22Rv1 (cell line): Measurements from ENCODE around the gene RPS27L.
A peak's percentile ranks its signal among the peaks of the same experiment; 100 is the strongest.

Experiments
- H3K27ac ChIP-seq: fragments of 450-650 bp; 2 replicates; pipeline ENCODE4 v1.5.1; 2017
- CTCF ChIP-seq: fragments of 450-650 bp; IDR thresholded peaks from 2 replicates; pipeline ENCODE4 v1.5.1; 2017; ENCODE audit warnings: mild to moderate bottlenecking
- ZFX ChIP-seq: fragments of 450-650 bp; IDR thresholded peaks from 2 replicates; pipeline ENCODE4 v1.6.1; 2017; ENCODE audit warnings: antibody characterized with exemption, borderline replicate concordance

Gene RPS27L

GRCh38 chr15:63157118-63157843 lies at the start of gene RPS27L:
TSS of gene RPS27L (minus strand) at chr15:63157477. CDS start at chr15:63157405, 72 bp downstream.
- no peak for TF ChIP-seq ZFX
- no peak for TF ChIP-seq CTCF

GRCh38 chr15:63206079-63206478 lies 48.8 kb upstream of the RPS27L start:
- H3K27ac ChIP-seq = no peak overlapping the region
- TF ChIP-seq CTCF = no peak
- TF ChIP-seq ZFX = no peak

More at GRCh38 chr15:63157118-63157843, at the start of gene RPS27L:
- peak within 1 kb of the TSS; percentile 90 for H3K27ac ChIP-seq

GRCh38 chr15:63203451-63204090 lies 46.3 kb upstream of the RPS27L start:
- no peak overlapping the region for H3K27ac ChIP-seq
- no peak for TF ChIP-seq ZFX
- TF ChIP-seq CTCF = no peak

- no peak overlapping the region for H3K27ac ChIP-seq
- TF ChIP-seq ZFX (no peak), CTCF (no peak)
Measured at GRCh38 chr15:63202861-63203260, 45.6 kb upstream of the RPS27L start.

GRCh38 chr15:63200464-63201249 lies 43.4 kb upstream of the RPS27L start:
- TF ChIP-seq CTCF (no peak), ZFX (no peak)
- no peak overlapping the region for H3K27ac ChIP-seq

GRCh38 chr15:63198371-63199250 lies 41.3 kb upstream of the RPS27L start:
- H3K27ac ChIP-seq = no peak overlapping the region
- no peak for TF ChIP-seq ZFX

GRCh38 chr15:63197626-63198025 lies 40.3 kb upstream of the RPS27L start:
- TF ChIP-seq ZFX (no peak), CTCF (no peak)
- H3K27ac ChIP-seq = no peak overlapping the region
